WTC11 (cell line): ENCODE data around the gene TAX1BP3.

Experiments
- CTCF ChIP-seq: fragments of 200-600 bp; IDR thresholded peaks from 2 replicates; pipeline ENCODE4 v1.8.0; 2022; ENCODE audit warnings: antibody characterized with exemption
- EMX1 ChIP-seq: fragments of 250-450 bp; sonication (Bioruptor Pico); IDR thresholded peaks from 2 replicates; pipeline ENCODE4 v1.8.0; 2021; ENCODE audit warnings: mild to moderate bottlenecking
- ESRRA ChIP-seq: sonication (generic); formaldehyde crosslinking; IDR thresholded peaks from 2 replicates; pipeline ENCODE4 v1.8.1; 2022; ENCODE audit warnings: mild to moderate bottlenecking, missing genetic modification reagents, borderline replicate concordance
- JUN ChIP-seq: sonication (generic); formaldehyde crosslinking; IDR thresholded peaks from 2 replicates; pipeline ENCODE4 v1.8.0; 2023; ENCODE audit warnings: mild to moderate bottlenecking, missing genetic modification reagents
- NFYB ChIP-seq: sonication (generic); formaldehyde crosslinking; conservative IDR thresholded peaks from 2 replicates; pipeline ENCODE4 v1.8.0; 2022; ENCODE audit warnings: low read depth, missing genetic modification reagents
- NR2C2 ChIP-seq: sonication (generic); formaldehyde crosslinking; IDR thresholded peaks from 2 replicates; pipeline ENCODE4 v1.8.0; 2022; ENCODE audit warnings: mild to moderate bottlenecking, missing genetic modification reagents
- SMAD4 ChIP-seq: sonication (generic); formaldehyde crosslinking; IDR thresholded peaks from 2 replicates; pipeline ENCODE4 v1.8.0; 2022; ENCODE audit warnings: mild to moderate bottlenecking, missing genetic modification reagents
- TF ChIP-seq, protein P1 (sequence below): sonication (generic); formaldehyde crosslinking; IDR thresholded peaks from 2 replicates; pipeline ENCODE4 v1.8.0; 2023; ENCODE audit warnings: mild to moderate bottlenecking, missing genetic modification reagents
- TF ChIP-seq, protein P2 (sequence below): sonication (generic); formaldehyde crosslinking; conservative IDR thresholded peaks from 2 replicates; pipeline ENCODE4 v1.8.1; 2022; ENCODE audit warnings: mild to moderate bottlenecking, missing genetic modification reagents

DNA sequence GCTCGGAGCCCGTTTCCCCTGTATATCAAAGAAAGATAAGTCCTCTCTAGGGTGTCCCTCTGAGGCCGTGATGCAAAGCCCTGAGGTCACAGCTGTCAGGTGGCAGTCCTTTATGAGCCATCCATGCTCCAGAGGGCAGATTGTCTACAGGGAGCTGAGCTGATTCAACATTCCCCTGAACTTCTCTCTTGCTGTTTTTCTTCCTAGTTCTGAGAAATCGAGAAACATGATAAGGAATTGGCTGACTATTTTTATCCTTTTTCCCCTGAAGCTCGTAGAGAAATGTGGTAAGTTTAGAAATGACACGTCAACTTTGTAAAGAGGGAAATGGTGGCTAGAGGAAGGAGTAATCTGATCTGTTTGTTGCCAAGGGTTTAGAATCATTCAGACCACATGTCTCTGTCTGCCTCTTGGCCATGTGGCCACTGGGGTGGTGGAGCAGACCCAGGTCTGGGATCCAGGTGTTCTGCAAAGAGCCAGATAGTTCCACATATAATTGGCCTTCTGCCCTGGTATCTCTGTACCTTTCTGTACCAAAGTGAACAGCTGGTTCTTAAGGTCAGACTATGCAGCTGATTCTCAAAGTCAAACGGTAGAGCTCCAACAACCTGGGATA is 28.3 kb downstream of the TAX1BP3 start:
- TF ChIP-seq, protein P1, sequence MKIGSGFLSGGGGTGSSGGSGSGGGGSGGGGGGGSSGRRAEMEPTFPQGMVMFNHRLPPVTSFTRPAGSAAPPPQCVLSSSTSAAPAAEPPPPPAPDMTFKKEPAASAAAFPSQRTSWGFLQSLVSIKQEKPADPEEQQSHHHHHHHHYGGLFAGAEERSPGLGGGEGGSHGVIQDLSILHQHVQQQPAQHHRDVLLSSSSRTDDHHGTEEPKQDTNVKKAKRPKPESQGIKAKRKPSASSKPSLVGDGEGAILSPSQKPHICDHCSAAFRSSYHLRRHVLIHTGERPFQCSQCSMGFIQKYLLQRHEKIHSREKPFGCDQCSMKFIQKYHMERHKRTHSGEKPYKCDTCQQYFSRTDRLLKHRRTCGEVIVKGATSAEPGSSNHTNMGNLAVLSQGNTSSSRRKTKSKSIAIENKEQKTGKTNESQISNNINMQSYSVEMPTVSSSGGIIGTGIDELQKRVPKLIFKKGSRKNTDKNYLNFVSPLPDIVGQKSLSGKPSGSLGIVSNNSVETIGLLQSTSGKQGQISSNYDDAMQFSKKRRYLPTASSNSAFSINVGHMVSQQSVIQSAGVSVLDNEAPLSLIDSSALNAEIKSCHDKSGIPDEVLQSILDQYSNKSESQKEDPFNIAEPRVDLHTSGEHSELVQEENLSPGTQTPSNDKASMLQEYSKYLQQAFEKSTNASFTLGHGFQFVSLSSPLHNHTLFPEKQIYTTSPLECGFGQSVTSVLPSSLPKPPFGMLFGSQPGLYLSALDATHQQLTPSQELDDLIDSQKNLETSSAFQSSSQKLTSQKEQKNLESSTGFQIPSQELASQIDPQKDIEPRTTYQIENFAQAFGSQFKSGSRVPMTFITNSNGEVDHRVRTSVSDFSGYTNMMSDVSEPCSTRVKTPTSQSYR (CRISPR knock-in tag): no peak
- TF ChIP-seq EMX1 (CRISPR knock-in tag) (no peak), SMAD4 (CRISPR knock-in tag) (no peak), JUN (CRISPR knock-in tag) (no peak), CTCF (no peak), NFYB (CRISPR knock-in tag) (no peak), NR2C2 (no peak), ESRRA (CRISPR knock-in tag) (no peak)
- TF ChIP-seq, protein P2, sequence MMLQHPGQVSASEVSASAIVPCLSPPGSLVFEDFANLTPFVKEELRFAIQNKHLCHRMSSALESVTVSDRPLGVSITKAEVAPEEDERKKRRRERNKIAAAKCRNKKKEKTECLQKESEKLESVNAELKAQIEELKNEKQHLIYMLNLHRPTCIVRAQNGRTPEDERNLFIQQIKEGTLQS: no peak
